HFFc6 (cell line): ENCODE measurements around the gene MLF2. TPM values are rescaled to one million over a fixed set of nuclear protein-coding genes. Genes with fewer than 3 reads are reported as not detected.
"Not testable (repeated sequence)": the region's sequence is repeated elsewhere in the genome, so short reads cannot be mapped to it uniquely, and the experiment has no call there.

Experiments used
- DNase-seq: peaks from one replicate; pipeline ENCODE4 v3.0.0-alpha.2; 2018
- H3K27ac Mint-ChIP-seq: 2 replicates; pipeline ENCODE4 v1.8.0; 2020; ENCODE audit warnings: mild to moderate bottlenecking, mixed read lengths
- H3K27me3 Mint-ChIP-seq: 2 replicates; pipeline ENCODE4 v1.8.0; 2021; ENCODE audit warnings: mild to moderate bottlenecking, moderate library complexity, mixed read lengths; ENCODE audit not compliant: insufficient read depth
- H3K36me3 Mint-ChIP-seq: 2 replicates; pipeline ENCODE4 v1.8.0; 2021; ENCODE audit warnings: low read depth, mixed read lengths
- H3K4me1 Mint-ChIP-seq: 2 replicates; pipeline ENCODE4 v1.8.0; 2020; ENCODE audit warnings: low read depth, mixed read lengths
- H3K4me3 Mint-ChIP-seq: 2 replicates; pipeline ENCODE4 v1.8.0; 2020; ENCODE audit warnings: mild to moderate bottlenecking, moderate library complexity, mixed read lengths
- H3K9me3 Mint-ChIP-seq: 2 replicates; pipeline ENCODE4 v1.8.0; 2020; ENCODE audit warnings: mild to moderate bottlenecking, mixed read lengths
- total RNA-seq, 6 experiments: library from RNA; stranded (reverse); fragmentation: NEBNext Ultra II Directional; extraction: Animal tissue kit (Norgen Biotek cat#: 25700); gene quantifications; 2 replicates in 1 of 6; 3 replicates in 5 of 6; pipeline ENCODE4 v1.2.3, GENCODE V29; 2021
- TF ChIP-seq, protein P1 (sequence below): fragments of 200-600 bp; sonication (generic); IDR thresholded peaks from 2 replicates; pipeline ENCODE4 v1.5.0; 2021; ENCODE audit warnings: antibody characterized with exemption, mild to moderate bottlenecking

The MLF2 gene
- total RNA-seq, 6 experiments from 2014 or later, result 273 to 329 (median 298) TPM

DNA sequence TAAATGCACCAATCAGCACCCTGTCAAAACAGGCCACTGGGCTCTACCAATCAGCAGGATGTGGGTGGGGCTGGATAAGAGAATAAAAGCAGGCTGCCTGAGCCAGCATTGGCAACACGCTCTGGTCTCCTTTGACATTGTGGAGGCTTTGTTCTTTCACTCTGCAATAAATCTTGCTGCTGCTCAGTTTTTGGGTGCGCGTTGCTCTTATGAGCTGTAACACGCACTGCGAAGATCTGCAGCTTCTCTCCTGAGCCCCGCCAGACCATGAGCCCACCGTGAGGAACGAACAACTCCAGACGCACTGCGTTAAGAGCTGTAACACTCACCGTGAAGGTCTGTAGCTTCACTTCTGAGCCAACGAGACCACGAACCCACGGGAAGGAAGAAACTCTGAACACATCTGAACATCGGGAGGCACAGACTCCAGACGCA lies 44.0 kb downstream of the MLF2 start:
- no peaks in the 10 kb centered on the region for H3K9me3 Mint-ChIP-seq
- H3K4me3 Mint-ChIP-seq, result no peak overlapping the region
- H3K27me3 Mint-ChIP-seq, result peaks cover 10% of the 10 kb centered on the region; the same call in 1 of the 2 replicates
- no peaks in the 10 kb centered on the region for H3K36me3 Mint-ChIP-seq
- TF ChIP-seq, protein P1, sequence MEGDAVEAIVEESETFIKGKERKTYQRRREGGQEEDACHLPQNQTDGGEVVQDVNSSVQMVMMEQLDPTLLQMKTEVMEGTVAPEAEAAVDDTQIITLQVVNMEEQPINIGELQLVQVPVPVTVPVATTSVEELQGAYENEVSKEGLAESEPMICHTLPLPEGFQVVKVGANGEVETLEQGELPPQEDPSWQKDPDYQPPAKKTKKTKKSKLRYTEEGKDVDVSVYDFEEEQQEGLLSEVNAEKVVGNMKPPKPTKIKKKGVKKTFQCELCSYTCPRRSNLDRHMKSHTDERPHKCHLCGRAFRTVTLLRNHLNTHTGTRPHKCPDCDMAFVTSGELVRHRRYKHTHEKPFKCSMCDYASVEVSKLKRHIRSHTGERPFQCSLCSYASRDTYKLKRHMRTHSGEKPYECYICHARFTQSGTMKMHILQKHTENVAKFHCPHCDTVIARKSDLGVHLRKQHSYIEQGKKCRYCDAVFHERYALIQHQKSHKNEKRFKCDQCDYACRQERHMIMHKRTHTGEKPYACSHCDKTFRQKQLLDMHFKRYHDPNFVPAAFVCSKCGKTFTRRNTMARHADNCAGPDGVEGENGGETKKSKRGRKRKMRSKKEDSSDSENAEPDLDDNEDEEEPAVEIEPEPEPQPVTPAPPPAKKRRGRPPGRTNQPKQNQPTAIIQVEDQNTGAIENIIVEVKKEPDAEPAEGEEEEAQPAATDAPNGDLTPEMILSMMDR, result no peak
- H3K27ac Mint-ChIP-seq, result no peak overlapping the region
- H3K4me1 Mint-ChIP-seq, result no peaks in the 10 kb centered on the region
- no peak for DNase-seq

DNA sequence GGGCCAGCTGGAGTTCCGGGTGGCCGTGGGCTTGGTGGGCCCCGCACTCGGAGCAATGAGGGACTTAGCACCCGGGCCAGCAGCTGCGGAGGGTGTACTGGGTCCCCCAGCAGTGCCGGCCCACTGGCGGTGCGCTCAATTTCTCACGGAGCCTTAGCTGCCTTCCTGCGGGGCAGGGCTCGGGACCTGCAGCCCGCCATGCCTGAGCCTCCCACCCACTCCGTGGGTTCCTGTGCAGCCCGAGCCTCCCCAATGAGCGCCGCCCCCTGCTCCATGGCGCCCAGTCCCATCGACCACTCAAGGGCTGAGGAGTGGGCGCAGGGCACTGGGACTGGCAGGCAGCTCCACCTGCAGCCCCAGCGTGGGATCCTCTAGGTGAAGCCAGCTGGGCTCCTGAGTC lies 44.6 kb downstream of the MLF2 start:
- H3K36me3 Mint-ChIP-seq, H3K4me3 Mint-ChIP-seq, DNase-seq, H3K4me1 Mint-ChIP-seq, H3K27ac Mint-ChIP-seq, H3K9me3 Mint-ChIP-seq: not testable (repeated sequence)
- H3K27me3 Mint-ChIP-seq, result peaks cover 14% of the 10 kb centered on the region

DNA sequence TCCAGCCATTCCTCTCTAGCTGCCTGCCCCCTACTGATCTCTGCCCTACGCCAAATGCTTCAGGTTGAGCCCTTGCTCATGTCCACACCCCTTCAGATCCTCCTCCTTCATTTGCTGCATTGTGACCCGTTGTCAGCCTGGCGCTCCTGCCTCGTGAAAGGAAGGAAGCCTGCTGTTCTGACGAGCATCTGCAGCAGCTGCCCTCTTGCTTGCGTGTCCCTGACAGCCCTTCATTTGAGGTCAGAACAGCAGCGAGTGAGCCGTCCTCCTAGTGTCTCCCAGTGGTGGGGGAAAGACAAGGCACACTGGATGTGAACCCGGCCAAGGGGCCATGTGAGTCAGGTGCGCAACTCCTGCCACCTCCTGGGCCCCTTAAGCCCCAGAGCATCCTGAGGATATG lies 49.3 kb downstream of the MLF2 start:
- peaks cover 23% of the 10 kb centered on the region for H3K4me1 Mint-ChIP-seq
- no peaks in the 10 kb centered on the region for H3K36me3 Mint-ChIP-seq
- no peak overlapping the region for H3K27ac Mint-ChIP-seq
- H3K9me3 Mint-ChIP-seq, result no peaks in the 10 kb centered on the region
- DNase-seq, result no peak
- H3K4me3 Mint-ChIP-seq, result no peak overlapping the region
- TF ChIP-seq, protein P1, result peak; percentile 18; the same call in 1 of the 2 replicates
- peaks cover 34% of the 10 kb centered on the region for H3K27me3 Mint-ChIP-seq

DNA sequence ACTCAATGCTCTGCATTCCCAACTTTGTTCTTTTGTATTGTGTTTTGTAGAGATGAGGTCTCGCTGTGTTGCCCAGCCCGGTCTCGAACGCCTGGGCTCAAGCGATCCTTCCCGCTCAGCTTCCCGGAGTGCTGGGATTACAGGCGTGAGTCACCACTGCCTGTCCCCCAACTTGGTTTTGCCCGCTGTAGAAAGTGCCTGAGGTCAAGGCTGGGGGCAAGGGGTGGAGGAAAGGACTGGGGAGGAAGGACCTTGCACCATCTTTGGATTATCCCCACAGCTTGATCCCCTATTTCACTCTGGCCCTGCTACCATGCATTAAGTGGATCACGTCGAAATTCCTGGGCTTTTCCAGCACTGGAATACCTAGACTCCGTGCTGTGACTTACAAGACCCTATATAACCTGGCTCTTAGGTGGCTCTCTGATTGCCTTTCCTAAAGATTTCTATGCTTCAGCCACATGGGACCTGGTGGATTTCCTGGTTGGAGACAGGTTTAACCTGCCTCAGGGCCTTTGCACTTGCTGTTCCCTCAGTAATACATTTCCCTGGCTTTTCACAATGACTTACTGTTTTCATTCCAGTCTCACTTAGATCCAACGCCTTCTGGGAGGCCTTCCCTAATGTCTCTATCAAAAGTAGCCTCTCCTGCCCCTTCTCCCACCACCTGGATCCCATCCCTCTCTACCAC lies 51.7 kb downstream of the MLF2 start:
- H3K4me1 Mint-ChIP-seq, result peaks cover 33% of the 10 kb centered on the region
- peak overlapping the region; percentile 85 for H3K4me3 Mint-ChIP-seq
- H3K36me3 Mint-ChIP-seq, result no peaks in the 10 kb centered on the region
- no peak for DNase-seq
- TF ChIP-seq, protein P1, result no peak
- H3K27ac Mint-ChIP-seq, result peak overlapping the region; percentile 26; the same call in 1 of the 2 replicates
- H3K9me3 Mint-ChIP-seq, result no peaks in the 10 kb centered on the region
- peaks cover 39% of the 10 kb centered on the region for H3K27me3 Mint-ChIP-seq

DNA sequence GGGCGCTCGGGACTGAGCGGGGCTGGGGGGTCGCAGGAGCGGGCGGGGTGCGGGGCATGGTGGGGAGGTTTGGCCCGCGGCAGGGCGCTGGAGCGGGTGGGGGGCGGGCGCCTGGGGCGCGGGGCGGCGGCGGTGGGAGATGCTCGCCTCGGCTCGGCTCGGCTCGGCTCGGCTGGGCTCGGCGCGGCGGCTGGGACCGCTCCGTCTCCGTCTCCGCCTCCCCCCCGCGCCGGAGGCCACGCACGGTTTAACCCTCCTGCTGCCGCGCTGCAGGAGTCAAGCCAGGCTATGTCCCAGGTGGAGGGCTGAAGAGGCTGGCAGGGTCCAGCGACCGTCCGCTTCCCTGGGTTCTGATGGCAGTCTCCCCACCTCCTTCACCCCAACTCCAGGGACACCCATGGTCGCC lies 52.3 kb downstream of the MLF2 start, which contains the start of gene PIANP:
TSS of gene PIANP (minus strand) at position 170 of the 406 bp plus-strand sequence. CDS start 2,754 bp downstream, outside the sequence.
- Mint-ChIP-seq H3K4me1 (peaks cover 33% of the 10 kb centered on the region), H3K27ac (peak within 1 kb of the TSS; percentile 26; the same call in 1 of the 2 replicates), H3K36me3 (no peaks in the 10 kb centered on the region), H3K9me3 (no peaks in the 10 kb centered on the region), H3K4me3 (peak within 1 kb of the TSS; percentile 85), H3K27me3 (peaks cover 39% of the 10 kb centered on the region)
- DNase-seq, result no peak
- TF ChIP-seq, protein P1, result no peak

DNA sequence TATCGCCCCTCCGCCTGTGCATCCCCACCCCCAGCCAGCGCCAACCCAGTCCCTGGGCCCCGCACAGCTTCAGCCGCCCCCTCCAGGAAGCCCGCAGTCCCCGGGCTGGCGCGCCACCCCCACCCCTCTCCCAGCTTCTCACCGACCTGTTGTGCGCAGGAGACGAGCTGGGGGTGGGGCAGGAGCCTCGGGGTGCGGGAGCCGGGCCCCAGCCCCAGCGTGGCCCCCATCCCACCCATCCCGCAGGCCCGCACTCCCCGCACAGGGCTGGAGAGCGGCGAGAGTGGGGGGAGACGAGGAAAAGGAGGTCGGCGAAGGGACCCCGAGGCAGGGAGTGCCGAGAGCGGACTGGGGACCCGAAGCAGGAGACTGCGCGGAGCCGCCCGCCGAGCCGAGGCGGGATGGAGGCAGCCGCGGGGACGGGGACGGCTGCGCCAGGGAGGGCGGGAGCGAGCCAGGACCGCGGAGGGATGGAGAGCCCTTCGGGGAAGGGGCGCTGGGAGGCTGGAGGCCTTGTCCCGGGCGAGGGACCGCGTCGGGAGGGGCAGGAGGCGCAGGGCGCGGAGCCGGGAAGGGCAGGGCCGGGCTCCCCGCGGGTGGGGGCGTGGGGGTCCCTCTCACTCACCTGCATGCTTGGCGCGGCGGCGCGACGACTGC lies 52.8 kb downstream of the MLF2 start:
- Mint-ChIP-seq H3K4me1 (peaks cover 33% of the 10 kb centered on the region), H3K36me3 (no peaks in the 10 kb centered on the region), H3K9me3 (no peaks in the 10 kb centered on the region), H3K27ac (no peak overlapping the region), H3K4me3 (peak overlapping the region; percentile 82), H3K27me3 (peaks cover 36% of the 10 kb centered on the region)
- TF ChIP-seq, protein P1, result no peak
- no peak for DNase-seq
